HL-60 (cell line): Measurements from ENCODE around the gene RIBC2.

ENCODE experiments used
- DNase-seq, 2 experiments: peaks; one replicate each; pipeline ENCODE4 v3.0.0-alpha.2; 2010 to 2020; ENCODE audit warnings: low read depth in 1 of 2, low spot score in 1 of 2
- H3K27ac ChIP-seq: fragments of 250-450 bp; sonication (Bioruptor Pico); replicated peaks from 2 replicates; pipeline ENCODE4 v1.5.1; 2020; ENCODE audit warnings: mild to moderate bottlenecking, moderate library complexity
- H3K27me3 ChIP-seq: fragments of 250-450 bp; sonication (Bioruptor Pico); 2 replicates; pipeline ENCODE4 v1.5.1; 2021; ENCODE audit warnings: mild to moderate bottlenecking, moderate library complexity; ENCODE audit not compliant: insufficient read depth, poor library complexity, severe bottlenecking
- H3K4me3 ChIP-seq: replicated peaks from 2 replicates; pipeline ENCODE4 v1.5.1; 2011; ENCODE audit warnings: mild to moderate bottlenecking, control low read depth, low read length; ENCODE audit not compliant: insufficient read depth
- CTCF ChIP-seq: IDR thresholded peaks from one replicate; pipeline ENCODE4 v1.5.1; 2011; ENCODE audit warnings: low read length, control low read depth, inconsistent platforms; ENCODE audit not compliant: insufficient read depth
- GABPA ChIP-seq: IDR thresholded peaks from 2 replicates; pipeline ENCODE4 v1.6.1; 2012; ENCODE audit warnings: low read depth
- POLR2AphosphoS5 ChIP-seq: IDR thresholded peaks from 2 replicates; pipeline ENCODE4 v1.6.1; 2012; ENCODE audit warnings: low read depth
- SPI1 ChIP-seq: IDR thresholded peaks from 2 replicates; pipeline ENCODE4 v1.6.1; 2012; ENCODE audit warnings: low read depth, mild to moderate bottlenecking, borderline replicate concordance
- TF ChIP-seq, protein P1 (sequence below): IDR thresholded peaks from 2 replicates; pipeline ENCODE4 v1.6.1; 2012; ENCODE audit warnings: low read depth; ENCODE audit not compliant: insufficient replicate concordance

RIBC2 gene

DNA sequence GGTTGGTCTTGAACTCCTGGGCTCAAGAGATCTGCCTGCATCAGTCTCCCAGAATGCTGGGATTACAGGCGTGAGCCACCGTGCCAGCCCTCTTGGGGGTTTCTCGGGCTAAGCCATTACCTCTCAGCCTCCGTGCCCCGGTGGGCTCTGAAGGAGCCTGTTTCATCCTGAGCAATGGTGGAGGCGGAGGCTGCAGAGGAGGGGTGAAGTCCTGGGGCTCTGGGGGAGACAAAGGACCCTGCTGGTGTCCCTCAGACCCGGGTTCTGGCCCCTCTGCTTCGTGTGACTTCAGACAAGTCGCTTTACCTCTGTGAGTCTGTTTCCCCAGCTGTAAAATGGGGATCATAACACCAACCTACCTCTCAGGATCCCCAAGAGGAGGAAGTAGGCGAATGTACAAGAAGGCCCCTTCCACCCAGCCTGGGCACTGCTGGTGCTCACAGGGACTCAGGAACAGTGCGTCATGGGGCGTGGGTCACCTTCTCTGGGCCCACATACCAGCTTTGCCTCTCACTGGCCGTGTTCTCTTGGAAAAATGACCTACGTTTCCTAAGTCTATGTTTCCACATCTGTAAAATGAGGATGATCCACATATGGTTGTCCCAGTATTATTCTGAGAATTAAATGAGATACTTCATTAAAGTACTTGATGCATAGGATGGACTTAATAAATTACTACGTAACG is 36.8 kb downstream of the RIBC2 start:
- TF ChIP-seq POLR2AphosphoS5 (no peak), GABPA (no peak), CTCF (no peak), SPI1 (no peak)
- TF ChIP-seq, protein P1, sequence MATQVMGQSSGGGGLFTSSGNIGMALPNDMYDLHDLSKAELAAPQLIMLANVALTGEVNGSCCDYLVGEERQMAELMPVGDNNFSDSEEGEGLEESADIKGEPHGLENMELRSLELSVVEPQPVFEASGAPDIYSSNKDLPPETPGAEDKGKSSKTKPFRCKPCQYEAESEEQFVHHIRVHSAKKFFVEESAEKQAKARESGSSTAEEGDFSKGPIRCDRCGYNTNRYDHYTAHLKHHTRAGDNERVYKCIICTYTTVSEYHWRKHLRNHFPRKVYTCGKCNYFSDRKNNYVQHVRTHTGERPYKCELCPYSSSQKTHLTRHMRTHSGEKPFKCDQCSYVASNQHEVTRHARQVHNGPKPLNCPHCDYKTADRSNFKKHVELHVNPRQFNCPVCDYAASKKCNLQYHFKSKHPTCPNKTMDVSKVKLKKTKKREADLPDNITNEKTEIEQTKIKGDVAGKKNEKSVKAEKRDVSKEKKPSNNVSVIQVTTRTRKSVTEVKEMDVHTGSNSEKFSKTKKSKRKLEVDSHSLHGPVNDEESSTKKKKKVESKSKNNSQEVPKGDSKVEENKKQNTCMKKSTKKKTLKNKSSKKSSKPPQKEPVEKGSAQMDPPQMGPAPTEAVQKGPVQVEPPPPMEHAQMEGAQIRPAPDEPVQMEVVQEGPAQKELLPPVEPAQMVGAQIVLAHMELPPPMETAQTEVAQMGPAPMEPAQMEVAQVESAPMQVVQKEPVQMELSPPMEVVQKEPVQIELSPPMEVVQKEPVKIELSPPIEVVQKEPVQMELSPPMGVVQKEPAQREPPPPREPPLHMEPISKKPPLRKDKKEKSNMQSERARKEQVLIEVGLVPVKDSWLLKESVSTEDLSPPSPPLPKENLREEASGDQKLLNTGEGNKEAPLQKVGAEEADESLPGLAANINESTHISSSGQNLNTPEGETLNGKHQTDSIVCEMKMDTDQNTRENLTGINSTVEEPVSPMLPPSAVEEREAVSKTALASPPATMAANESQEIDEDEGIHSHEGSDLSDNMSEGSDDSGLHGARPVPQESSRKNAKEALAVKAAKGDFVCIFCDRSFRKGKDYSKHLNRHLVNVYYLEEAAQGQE: no peak
- DNase-seq: no peak
- Histone ChIP-seq H3K4me3 (no peak overlapping the region), H3K27me3 (no peaks in the 10 kb centered on the region), H3K27ac (no peak overlapping the region)

DNA sequence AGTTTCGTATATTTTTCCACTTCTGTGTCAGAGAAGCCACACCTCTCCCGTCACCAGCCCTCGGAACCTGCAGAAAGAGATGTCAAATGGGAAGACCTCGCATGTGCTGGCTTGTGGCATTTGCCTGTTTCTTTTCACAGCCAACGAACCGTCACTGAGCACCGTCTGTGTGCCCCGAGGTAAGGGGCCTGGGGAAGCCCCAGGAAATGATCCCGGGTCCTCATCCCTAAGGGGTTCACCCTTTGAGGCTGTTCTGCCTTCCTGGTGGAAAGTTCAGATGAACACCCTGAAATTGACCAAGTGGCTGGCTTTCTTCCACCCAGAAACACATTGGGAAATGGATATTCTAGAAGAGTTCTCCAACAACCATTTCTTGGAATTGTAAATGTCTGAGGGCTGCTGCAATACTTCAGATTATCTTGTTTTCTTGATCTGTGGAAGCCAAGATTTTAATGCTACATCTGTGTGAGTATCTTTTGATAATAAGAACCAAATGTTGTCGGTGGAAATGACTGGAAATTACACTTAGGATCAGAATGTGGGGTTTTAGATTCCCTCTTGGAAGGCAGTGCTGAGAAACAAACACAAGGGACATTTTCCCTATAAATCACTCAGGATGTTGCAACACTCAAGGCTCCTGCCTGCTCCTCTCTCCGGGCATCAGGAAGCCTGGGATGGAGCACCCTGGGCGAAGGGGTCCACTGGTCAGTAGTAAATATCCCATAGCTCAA is 37.6 kb downstream of the RIBC2 start:
- TF ChIP-seq, protein P1: no peak
- TF ChIP-seq POLR2AphosphoS5 (no peak), SPI1 (no peak), GABPA (no peak), CTCF (no peak)
- H3K27ac ChIP-seq: no peak overlapping the region
- H3K27me3 ChIP-seq: no peaks in the 10 kb centered on the region
- DNase-seq: no peak
- no peak overlapping the region for H3K4me3 ChIP-seq

GRCh38 chr22:45451972-45452371 is 38.5 kb downstream of the RIBC2 start:
- TF ChIP-seq CTCF (no peak), POLR2AphosphoS5 (no peak), SPI1 (no peak), GABPA (no peak)
- TF ChIP-seq, protein P1: no peak
- Histone ChIP-seq H3K27me3 (no peaks in the 10 kb centered on the region), H3K4me3 (no peak overlapping the region), H3K27ac (no peak overlapping the region)
- DNase-seq: no peak
